ENCODE measurements around the gene CCNJ. TPM values are rescaled to one million over a fixed set of nuclear protein-coding genes. Genes with fewer than 3 reads are reported as not detected.

Gene CCNJ
- total RNA-seq, 1 experiment from 2014 or later, result 36.8 TPM

DNA sequence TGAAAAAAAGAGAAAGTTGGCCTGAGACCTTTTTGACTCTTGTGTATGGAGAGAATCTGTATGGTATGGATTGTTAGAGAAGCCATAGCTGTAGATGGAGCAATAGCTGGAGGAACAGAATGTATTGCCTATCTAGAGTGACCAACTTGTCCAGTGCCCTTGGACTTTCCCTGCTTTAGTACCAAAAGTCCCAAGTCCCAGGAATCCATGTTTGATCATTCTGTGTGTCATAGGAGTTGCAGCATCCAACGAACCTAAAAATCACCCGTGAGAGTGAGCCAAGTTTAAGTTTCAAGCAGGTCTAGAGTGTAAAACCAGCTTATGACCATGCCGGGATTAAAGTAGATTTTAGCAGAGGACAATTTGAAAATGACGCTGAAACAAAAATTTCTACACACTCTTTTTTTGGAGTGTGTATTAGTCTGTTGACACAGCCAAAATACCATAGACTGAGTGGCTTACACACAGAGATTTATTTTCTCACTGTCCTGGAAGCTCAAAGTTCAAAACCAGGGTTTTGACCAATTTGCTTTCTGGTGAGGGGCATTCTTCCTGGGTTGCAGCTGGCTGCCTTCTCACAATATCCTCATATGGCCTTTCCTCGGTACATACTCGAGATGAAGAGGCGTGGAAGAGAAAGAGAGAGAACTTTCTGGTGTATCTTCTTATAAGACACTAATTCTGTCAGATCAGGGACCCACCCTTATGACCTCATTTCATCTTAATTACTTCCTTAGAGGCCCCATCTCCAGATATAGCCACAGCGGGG is 49.8 kb downstream of the CCNJ start:
- H4K8ac ChIP-seq (replicated peaks; ENCODE audit: insufficient read length, low read depth, low read length), result no peak overlapping the region
- H2AK5ac ChIP-seq (ENCODE audit: insufficient read length, low read length), result no peak overlapping the region
- no peak overlapping the region for H3K4me2 ChIP-seq (ENCODE audit: insufficient read depth, insufficient read length, low read length)
- Mint-ChIP-seq H3K4me3 (no peak overlapping the region), H3K27me3 (ENCODE audit: low read depth) (no peaks in the 10 kb centered on the region; the same call in 1 of the 2 replicates), H3K36me3 (ENCODE audit: insufficient read depth in 1 of 3, low read depth in 3 of 3) (no peaks in the 10 kb centered on the region), H3K9me3 (no peaks in the 10 kb centered on the region), H3K4me1 (no peaks in the 10 kb centered on the region), H3K27ac (no peak overlapping the region)
- no peaks in the 10 kb centered on the region for H3K23me2 ChIP-seq (ENCODE audit: insufficient read length, low read depth, low read length, poor library complexity, severe bottlenecking)
- no peak overlapping the region for H3K56ac ChIP-seq (ENCODE audit: insufficient read length, low read depth, low read length)
- no peak overlapping the region for H4K91ac ChIP-seq (ENCODE audit: insufficient read length, low read depth, low read length)
- no peak overlapping the region for H3K4ac ChIP-seq (ENCODE audit: low read depth, low read length)
- H3K14ac ChIP-seq (ENCODE audit: insufficient read depth, low read length), result no peak overlapping the region
- no peak overlapping the region for H3K18ac ChIP-seq (ENCODE audit: insufficient read length, low read depth, low read length)
- no peak for DNase-seq
- H3K9ac ChIP-seq (ENCODE audit: extremely low read depth, insufficient read length, low read length), result no peak overlapping the region
- H3T11ph ChIP-seq (ENCODE audit: low read length), result no peak overlapping the region
- H3K4me1 ChIP-seq (ENCODE audit: insufficient read depth, low read length), result no peaks in the 10 kb centered on the region
- H2BK5ac ChIP-seq (ENCODE audit: insufficient read length, low read length), result no peak overlapping the region
- H2BK20ac ChIP-seq (ENCODE audit: low read depth, low read length, poor library complexity, severe bottlenecking), result no peak overlapping the region
- H3K23ac ChIP-seq (ENCODE audit: insufficient read length, low read depth, low read length), result no peak overlapping the region
- H3K79me1 ChIP-seq (ENCODE audit: insufficient read depth, low read depth, low read length, poor library complexity, severe bottlenecking), result no peaks in the 10 kb centered on the region
- WGBS (ENCODE audit: extremely low coverage, insufficient read length, low lambda C conversion rate), result no CpG with 5 or more reads among the region's 8 CpGs
- no peaks in the 10 kb centered on the region for H4K20me1 ChIP-seq (ENCODE audit: control insufficient read depth, insufficient read depth, insufficient read length)
- TF ChIP-seq, protein P1, sequence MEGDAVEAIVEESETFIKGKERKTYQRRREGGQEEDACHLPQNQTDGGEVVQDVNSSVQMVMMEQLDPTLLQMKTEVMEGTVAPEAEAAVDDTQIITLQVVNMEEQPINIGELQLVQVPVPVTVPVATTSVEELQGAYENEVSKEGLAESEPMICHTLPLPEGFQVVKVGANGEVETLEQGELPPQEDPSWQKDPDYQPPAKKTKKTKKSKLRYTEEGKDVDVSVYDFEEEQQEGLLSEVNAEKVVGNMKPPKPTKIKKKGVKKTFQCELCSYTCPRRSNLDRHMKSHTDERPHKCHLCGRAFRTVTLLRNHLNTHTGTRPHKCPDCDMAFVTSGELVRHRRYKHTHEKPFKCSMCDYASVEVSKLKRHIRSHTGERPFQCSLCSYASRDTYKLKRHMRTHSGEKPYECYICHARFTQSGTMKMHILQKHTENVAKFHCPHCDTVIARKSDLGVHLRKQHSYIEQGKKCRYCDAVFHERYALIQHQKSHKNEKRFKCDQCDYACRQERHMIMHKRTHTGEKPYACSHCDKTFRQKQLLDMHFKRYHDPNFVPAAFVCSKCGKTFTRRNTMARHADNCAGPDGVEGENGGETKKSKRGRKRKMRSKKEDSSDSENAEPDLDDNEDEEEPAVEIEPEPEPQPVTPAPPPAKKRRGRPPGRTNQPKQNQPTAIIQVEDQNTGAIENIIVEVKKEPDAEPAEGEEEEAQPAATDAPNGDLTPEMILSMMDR (conservative IDR thresholded peaks at IDR 0.05), result no peak
- no peak overlapping the region for H2BK15ac ChIP-seq (ENCODE audit: low read depth, low read length)
- H4K5ac ChIP-seq (ENCODE audit: insufficient read length, low read depth, low read length), result no peak overlapping the region
- no peaks in the 10 kb centered on the region; the same call in 1 of the 2 replicates for H3K27me3 ChIP-seq (ENCODE audit: insufficient read depth, low read length)
- H2BK120ac ChIP-seq (ENCODE audit: low read depth, low read length, poor library complexity, severe bottlenecking), result no peak overlapping the region
- H3K79me2 ChIP-seq (ENCODE audit: insufficient read depth, low read length), result no peaks in the 10 kb centered on the region
- no peaks in the 10 kb centered on the region for H3K9me3 ChIP-seq (ENCODE audit: control insufficient read depth, low read depth, low read length)
- no peak overlapping the region for H2BK12ac ChIP-seq (ENCODE audit: insufficient read length, low read depth, low read length)
- no peak overlapping the region for H3K27ac ChIP-seq (ENCODE audit: insufficient read length, low read depth, low read length)
- no peak overlapping the region for H2AFZ ChIP-seq (ENCODE audit: low read length)

Measured in H9 (cell line).